Iris pigment epithelial cell (primary cell): ENCODE results near the gene FCN2.

Experiments used
- DNase-seq: peaks from one replicate; pipeline ENCODE4 v3.0.0-alpha.2; 2011; ENCODE audit warnings: low read depth

Gene FCN2

GRCh38 chr9:134933076-134933659, 52.6 kb downstream of the FCN2 start:
- DNase-seq, result no peak

GRCh38 chr9:134935056-134935640, 54.5 kb downstream of the FCN2 start:
- DNase-seq, result no peak

- no peak for DNase-seq
Measured at GRCh38 chr9:134935701-134936345, 55.2 kb downstream of the FCN2 start.

- no peak for DNase-seq
Measured at GRCh38 chr9:134936346-134937163, 55.9 kb downstream of the FCN2 start.
